Measurements from ENCODE around the gene MESP1. TPM values are rescaled to one million over a fixed set of nuclear protein-coding genes. Genes with fewer than 3 reads are reported as not detected.
A peak's percentile ranks its signal among the peaks of the same experiment; 100 is the strongest.

Gene MESP1
- total RNA-seq (ENCODE audit: unreplicated experiment), result 1.1 TPM
- long read RNA-seq, partial matches to known transcripts, result 0 of 1 reads
- long read RNA-seq, other reads (novel, unspliced or antisense), result 0 of 1 reads

DNA sequence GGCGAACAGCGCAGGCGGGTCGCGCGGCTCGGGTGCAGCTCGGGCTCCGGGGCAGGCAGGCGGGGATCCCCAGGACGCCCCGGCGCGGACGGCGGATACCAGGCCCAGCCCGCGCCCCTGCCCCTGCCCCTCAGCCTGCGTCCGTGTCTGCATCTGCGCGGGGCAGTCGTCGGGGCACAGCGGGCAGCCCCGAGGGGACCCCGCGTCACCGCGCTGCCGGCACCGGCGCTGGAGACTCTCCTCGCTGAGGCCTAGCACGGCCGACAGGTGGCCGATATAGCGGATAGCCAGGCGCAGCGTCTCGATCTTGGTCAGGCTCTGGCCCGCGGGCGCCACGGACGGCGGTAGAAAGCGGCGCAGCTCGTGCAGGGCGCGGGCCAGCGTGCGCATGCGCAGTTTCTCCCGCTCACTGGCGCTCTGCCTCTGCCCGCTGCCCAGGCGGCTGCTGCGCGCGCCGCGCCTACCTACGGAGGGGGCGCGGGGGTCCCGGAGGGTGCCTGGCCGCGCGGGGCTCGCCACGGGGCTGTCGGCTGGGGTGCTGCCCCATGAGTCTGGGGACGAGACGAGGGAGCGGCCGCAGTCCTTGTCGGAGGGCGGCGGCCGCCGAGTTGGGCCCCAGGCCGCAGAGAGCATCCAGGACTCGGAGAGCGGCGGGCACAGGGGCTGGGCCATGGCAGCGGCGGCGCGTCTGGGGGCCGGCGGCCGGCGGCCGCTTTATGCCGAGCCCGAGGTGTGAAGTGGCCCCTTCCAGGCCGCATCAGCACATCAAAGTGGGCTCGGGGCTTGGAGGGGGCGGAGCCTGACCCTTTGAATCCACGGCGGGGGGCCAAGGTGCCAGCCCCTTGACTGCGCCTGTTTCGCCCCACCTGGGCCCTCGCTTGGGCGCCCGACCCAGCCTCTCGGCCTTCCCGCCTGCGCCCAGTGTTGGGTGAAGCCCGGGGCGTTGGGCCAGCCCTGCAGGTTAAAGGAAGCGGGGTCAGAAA, at the start of gene MESP1:
Gene MESP1 (minus strand): TSS at position 690 of the 983 bp plus-strand sequence. CDS start 18 bp downstream, at position 672.
- Mint-ChIP-seq H3K27me3 (ENCODE audit: unreplicated experiment) (peaks cover 8% of the 10 kb centered on the region), H3K9me3 (ENCODE audit: unreplicated experiment) (no peaks in the 10 kb centered on the region), H3K4me3 (ENCODE audit: unreplicated experiment) (no peak within 1 kb of the TSS), H3K27ac (ENCODE audit: unreplicated experiment) (no peak within 1 kb of the TSS), H3K36me3 (ENCODE audit: unreplicated experiment) (no peaks in the 10 kb centered on the region), H3K4me1 (ENCODE audit: low read depth, unreplicated experiment) (no peaks in the 10 kb centered on the region)
- TF ChIP-seq, protein P1, sequence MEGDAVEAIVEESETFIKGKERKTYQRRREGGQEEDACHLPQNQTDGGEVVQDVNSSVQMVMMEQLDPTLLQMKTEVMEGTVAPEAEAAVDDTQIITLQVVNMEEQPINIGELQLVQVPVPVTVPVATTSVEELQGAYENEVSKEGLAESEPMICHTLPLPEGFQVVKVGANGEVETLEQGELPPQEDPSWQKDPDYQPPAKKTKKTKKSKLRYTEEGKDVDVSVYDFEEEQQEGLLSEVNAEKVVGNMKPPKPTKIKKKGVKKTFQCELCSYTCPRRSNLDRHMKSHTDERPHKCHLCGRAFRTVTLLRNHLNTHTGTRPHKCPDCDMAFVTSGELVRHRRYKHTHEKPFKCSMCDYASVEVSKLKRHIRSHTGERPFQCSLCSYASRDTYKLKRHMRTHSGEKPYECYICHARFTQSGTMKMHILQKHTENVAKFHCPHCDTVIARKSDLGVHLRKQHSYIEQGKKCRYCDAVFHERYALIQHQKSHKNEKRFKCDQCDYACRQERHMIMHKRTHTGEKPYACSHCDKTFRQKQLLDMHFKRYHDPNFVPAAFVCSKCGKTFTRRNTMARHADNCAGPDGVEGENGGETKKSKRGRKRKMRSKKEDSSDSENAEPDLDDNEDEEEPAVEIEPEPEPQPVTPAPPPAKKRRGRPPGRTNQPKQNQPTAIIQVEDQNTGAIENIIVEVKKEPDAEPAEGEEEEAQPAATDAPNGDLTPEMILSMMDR (IDR thresholded peaks at IDR 0.05; ENCODE audit: partially characterized antibody, unreplicated experiment), result peak; percentile 78
- peak; percentile 96 for DNase-seq

GRCh38 chr15:89799918-89800498, 49.0 kb upstream of the MESP1 start:
- no peaks in the 10 kb centered on the region for H3K9me3 Mint-ChIP-seq (ENCODE audit: unreplicated experiment)
- peaks cover 4% of the 10 kb centered on the region for H3K36me3 Mint-ChIP-seq (ENCODE audit: unreplicated experiment)
- no peak overlapping the region for H3K27ac Mint-ChIP-seq (ENCODE audit: unreplicated experiment)
- H3K4me3 Mint-ChIP-seq (ENCODE audit: unreplicated experiment), result no peak overlapping the region
- H3K4me1 Mint-ChIP-seq (ENCODE audit: low read depth, unreplicated experiment), result no peaks in the 10 kb centered on the region
- no peak for DNase-seq
- peaks cover 14% of the 10 kb centered on the region for H3K27me3 Mint-ChIP-seq (ENCODE audit: unreplicated experiment)
- TF ChIP-seq, protein P1 (IDR thresholded peaks at IDR 0.05; ENCODE audit: partially characterized antibody, unreplicated experiment), result no peak

GRCh38 chr15:89799011-89799911, 48.2 kb upstream of the MESP1 start:
- Mint-ChIP-seq H3K27me3 (ENCODE audit: unreplicated experiment) (peaks cover 11% of the 10 kb centered on the region), H3K4me3 (ENCODE audit: unreplicated experiment) (no peak overlapping the region), H3K36me3 (ENCODE audit: unreplicated experiment) (no peaks in the 10 kb centered on the region), H3K9me3 (ENCODE audit: unreplicated experiment) (no peaks in the 10 kb centered on the region), H3K4me1 (ENCODE audit: low read depth, unreplicated experiment) (no peaks in the 10 kb centered on the region), H3K27ac (ENCODE audit: unreplicated experiment) (no peak overlapping the region)
- DNase-seq, result no peak
- TF ChIP-seq, protein P1 (IDR thresholded peaks at IDR 0.05; ENCODE audit: partially characterized antibody, unreplicated experiment), result no peak

DNA sequence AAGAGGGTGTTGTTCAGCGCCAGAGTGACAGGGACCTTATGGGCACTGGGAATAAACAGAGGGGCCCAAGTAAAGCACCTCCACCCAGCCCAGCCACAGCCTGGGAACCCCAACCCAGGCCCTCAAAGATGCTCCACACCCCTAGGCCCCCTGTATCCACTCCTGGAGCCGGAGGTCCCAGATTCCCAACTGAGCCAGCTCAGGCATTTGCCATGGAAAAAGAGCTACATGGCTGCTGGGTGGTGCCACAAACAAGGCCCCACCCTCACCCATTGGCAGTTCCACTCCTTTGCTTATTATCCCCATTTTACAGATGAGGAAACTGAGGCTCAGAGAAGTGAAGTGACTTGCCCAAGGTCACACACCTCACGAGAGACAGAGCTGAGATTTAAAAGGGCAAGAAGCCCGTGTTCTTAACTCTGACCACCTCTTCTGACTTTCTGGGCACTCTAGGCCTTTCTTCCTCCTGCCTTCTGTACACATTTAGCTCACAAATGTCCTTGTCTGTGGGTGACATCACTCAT, 46.7 kb upstream of the MESP1 start:
- no peak for DNase-seq
- Mint-ChIP-seq H3K4me3 (ENCODE audit: unreplicated experiment) (no peak overlapping the region), H3K9me3 (ENCODE audit: unreplicated experiment) (no peaks in the 10 kb centered on the region), H3K4me1 (ENCODE audit: low read depth, unreplicated experiment) (no peaks in the 10 kb centered on the region), H3K27me3 (ENCODE audit: unreplicated experiment) (peaks cover 11% of the 10 kb centered on the region), H3K36me3 (ENCODE audit: unreplicated experiment) (no peaks in the 10 kb centered on the region), H3K27ac (ENCODE audit: unreplicated experiment) (no peak overlapping the region)
- TF ChIP-seq, protein P1 (IDR thresholded peaks at IDR 0.05; ENCODE audit: partially characterized antibody, unreplicated experiment), result no peak
